GM19468 (cell line): ENCODE data around the gene STAB2.
"Not testable (repeated sequence)": the region's sequence is repeated elsewhere in the genome, so short reads cannot be mapped to it uniquely, and the experiment has no call there.

Experiments
- ATAC-seq: cut with Tn5 transposase; IDR thresholded peaks from one replicate; pipeline ENCODE4 v1.9.1; 2021; ENCODE audit warnings: mild to moderate bottlenecking, moderate library complexity, moderate number of reproducible peaks; ENCODE audit not compliant: unreplicated experiment; ENCODE audit errors: extremely low read depth

Gene STAB2

DNA sequence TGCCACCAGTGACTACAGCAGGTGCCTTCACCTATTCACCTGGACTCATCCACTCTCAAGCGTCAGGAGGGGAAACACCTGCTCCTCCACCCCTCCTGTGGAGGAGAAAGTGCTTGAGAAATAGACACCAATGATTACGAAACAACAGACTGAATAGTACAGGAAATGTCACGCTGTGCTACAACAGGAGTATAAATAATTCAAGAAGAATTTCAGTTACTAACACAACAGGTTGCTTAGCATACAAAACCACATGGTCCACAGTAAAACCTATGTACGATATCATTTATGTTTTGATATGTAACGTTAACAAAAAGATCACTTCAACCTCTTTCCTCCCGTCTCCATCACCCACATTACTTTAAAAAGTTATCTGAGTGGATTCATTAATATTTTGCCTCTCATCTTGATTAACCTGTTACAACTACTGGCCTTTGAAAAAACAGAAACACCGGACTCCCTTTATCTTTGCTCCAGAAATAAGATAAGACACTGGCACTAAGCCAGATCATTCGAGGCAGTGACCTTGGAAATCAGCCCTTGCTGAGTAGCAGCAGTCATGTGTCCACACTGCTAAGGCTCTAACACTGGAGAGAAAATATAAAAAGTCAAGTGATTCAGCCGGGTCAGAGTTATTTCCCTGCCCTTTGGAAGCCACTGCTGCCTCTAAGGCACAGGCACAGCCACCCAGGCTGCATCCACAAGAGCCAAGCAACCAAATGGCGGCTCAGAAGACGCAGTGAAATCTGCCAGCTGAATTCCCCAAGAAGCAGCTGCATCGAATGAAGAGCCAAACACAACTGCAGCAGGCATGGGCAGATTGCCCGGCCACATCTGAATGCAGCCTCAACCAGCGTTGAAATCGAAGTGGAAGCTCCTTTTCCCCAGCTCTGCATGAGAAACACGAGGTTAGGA, 213.0 kb downstream of the STAB2 start:
- no peak for ATAC-seq

DNA sequence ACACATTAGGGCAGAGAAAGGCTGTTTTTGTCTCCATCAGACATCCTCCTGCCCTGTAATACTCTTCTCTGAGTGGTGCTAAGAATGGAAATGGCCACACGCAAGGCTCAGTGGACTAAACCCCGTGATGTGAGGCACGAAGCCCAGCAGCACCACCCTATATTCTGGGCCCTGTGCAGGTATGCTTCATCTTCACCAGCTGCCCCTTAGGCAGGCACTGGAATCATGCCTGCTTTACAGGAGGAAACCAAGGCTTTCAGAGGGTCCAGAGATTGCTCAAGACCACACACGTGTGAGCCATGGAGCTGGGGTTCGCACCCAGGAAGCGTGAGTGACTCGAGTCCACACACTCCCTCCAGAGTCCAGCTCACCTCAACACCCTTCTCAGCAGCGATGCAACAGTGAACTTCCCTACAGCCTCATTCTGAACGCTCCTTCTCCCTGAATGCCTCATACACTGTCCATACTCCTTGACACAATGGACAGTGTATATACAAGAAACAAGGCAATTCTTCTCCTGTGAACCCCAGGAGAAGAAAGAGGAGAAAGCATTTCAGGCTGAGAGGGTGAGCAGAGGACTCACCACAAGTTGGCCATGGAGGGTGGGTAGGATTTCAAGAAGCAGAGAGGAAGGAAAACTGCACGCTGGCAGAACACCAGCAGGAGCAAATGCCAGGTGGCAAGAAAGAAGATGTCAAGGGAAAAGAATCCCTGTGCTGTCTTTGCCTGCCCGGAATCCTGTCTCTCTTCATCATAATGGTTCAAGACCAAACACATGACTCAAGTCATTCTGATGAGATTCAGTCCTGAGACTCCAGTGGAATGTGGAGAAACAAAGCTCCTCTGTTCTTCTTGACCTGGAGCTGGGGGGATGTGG, 214.9 kb downstream of the STAB2 start:
- no peak for ATAC-seq

DNA sequence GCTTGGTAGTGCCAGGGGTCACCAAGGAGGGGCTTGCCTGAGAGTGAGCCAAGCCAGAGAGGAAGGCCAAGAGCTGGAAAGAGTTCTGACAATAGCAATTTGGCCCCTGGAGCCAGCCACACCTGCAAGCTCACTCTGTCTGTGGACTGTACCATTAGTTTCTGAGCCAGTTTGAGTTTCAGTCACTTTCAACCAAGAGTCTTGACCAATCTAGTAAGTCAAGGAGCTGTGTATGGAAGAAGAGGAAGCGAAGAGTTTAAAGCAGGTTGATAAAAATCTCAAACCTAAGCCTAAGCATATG, 215.5 kb downstream of the STAB2 start:
- no peak for ATAC-seq

DNA sequence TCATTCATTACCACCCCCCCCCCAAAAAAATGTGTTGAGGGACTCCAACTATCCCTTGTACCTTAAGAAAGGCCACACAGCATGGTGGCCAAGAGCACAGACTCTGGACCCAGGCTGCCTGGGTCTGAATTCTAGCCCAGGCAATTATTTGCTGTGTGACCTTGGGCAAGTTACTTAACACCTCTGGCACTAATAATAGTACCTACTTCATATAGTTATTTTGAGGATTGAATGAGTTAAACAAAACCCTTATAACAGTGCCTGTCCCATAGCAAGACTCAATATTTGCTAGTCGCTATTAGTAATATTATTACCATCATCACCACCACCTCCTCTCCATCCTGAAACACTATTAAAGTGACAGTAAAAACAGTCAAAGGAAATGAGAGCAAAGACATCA, 216.8 kb downstream of the STAB2 start:
- ATAC-seq: no peak

DNA sequence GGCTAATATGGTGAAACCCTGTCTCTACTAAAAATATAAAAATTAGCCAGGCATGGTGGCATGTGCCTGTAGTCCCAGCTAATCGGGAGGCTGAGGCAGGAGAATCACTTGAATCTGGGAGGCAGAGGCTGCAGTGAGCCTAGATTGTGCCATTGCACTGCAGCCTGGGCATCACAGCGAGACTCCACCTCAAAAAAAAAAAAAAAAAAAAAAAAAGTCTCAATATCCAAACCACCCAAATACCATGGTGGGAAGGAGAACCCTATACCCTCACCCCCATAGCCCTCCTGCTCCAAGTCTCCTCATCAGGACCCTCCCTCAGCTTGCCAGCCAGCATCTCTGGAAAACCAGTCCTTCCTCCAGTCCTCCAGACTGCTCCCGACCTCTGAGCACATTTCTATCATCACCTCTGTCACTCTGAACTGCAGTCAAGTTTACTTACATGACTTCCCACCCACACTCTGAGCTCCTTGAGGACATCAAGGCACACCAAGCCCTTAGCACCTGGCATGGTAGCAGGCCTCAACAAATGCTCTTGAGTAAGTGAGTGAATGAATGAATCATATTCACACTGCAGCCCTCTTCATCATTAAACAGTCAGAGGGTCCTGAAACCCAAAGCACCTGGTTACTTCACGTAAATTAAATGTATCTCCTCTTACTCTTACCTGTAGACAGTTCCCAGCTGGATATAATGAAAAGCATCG, 218.7 kb downstream of the STAB2 start:
- ATAC-seq: no peak

DNA sequence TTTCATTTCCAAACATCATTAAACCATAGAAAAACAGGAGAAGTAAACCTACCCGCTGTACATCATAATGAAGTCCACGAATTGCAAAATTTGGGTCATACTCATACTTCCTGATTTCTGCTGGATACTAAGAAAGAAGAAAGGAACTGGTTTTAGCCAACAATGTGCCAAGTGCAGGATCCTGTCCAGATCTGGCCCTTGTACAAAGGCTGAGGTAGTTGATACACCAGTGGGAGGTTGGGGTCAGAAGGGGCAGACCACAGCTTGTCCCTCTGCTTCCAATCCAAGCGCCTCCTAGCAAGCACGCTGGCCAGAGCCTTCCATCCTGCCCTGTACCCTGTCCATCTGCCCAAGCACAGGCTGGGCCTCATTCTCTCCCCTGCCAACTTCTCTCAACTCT, 219.7 kb downstream of the STAB2 start:
- no peak for ATAC-seq

DNA sequence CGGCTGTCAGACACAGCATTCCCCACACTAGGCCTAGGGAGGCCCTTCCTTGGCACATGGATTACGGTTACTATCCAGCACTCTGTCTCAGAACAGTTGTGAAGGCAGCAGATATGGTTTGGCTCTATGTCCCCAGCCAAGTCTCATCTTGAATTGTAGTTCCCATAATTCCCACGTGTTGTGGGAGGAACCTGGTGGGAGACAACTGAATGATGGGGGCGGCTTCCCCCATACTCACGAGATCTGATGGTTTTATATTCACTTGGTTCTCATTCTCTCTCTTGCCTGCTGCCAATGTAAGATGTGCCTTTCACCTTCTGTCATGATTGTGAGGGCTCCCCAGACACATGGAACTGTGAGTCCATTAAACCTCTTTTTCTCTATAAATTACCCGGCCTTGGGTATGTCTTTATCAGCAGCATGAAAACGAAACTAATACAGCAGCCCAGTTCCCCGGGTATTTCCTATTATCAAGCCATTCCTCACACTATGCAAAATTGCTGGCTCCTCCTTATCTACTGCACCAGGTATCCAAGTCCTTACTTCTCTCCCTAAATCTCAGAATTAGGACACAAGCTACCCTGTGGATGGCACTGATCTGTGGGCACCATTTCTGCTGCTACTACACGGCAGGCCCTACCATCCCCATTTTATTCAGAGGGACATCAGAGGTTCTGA, 220.6 kb downstream of the STAB2 start:
- no peak for ATAC-seq

DNA sequence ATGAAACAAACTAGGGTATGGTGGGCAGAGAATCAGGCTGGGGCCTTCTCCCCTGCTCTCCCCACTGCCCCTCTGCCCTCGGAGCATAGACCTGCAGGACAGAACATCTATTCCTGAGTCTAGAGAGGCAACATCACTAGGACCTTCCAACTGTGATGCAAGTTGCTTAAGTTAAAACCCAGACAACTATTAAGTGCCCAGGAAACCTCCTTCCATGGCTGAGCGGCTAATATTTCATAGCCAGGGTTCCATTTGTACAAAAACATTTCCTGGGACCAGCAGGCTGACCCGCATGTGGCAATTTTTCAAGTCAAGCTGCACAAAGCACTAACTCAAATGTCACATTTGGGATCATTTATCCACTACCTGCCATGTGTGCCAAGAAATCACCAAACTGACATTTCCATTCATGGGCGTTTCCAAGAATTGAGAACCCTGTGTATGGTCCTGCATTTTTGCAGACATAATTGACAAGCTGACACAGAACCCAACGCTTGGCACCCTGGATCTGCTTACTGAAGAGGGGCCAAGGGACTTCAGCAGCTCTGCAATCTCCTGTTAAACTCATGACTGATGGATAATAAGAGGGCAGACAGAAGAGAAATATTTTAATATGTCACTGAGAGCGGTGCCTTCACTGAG, 221.3 kb downstream of the STAB2 start:
- no peak for ATAC-seq

DNA sequence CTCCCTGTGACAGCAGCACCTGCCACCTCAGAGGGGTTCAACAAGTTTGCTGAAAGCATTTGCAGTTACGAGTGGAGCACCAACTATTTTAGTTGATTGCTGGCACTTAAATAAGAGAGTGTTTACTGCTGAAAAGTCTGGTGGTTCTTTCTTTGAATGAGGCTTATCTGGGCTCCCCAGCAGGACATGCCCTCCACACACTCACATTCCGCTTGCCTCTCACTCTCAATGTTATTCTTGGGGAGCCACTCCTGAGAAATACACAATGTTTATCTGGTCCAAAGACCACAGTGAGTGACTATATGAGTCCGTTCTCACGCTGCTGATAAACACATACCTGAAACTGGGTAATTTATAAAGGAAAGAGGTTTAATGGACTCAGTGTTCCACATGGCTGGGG, 222.1 kb downstream of the STAB2 start:
- no peak for ATAC-seq

DNA sequence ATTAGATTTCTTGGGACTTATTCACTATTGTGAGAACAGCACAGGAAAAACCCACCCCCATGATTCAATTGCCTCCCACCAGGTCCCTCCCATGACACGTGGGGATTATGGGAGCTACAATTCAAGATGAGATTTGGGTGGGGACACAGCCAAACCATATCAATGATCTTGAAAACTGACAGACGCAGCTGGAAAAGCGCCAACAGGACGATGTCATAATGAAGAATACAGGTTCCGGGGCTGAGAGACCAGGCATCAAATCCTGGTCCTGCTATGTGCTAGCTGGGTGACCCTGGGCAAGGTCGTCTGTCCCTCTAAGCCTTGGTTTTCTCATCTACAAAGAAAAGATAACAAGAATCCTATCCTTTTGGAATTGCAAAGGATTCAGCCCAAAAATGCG, 222.6 kb downstream of the STAB2 start:
- not testable (repeated sequence) for ATAC-seq

DNA sequence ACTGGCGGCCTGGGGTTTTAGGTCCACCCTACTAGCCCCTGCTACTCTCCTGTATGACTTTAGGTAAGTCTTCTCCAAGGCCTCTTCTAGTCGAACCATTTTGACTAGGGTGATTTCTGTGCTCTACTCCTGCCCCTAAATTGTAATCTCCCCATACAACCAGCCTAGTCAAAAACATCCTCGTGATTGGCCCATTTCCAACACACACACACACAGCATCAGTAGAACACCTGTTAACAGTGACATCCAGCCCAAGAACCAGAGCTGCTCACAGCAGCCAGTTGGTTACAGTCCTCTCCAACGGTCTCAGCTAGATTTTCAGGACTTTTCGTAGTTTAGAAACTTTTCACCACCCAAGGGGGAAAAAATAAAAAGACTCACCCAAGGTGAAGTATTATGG, 223.0 kb downstream of the STAB2 start:
- ATAC-seq: no peak

DNA sequence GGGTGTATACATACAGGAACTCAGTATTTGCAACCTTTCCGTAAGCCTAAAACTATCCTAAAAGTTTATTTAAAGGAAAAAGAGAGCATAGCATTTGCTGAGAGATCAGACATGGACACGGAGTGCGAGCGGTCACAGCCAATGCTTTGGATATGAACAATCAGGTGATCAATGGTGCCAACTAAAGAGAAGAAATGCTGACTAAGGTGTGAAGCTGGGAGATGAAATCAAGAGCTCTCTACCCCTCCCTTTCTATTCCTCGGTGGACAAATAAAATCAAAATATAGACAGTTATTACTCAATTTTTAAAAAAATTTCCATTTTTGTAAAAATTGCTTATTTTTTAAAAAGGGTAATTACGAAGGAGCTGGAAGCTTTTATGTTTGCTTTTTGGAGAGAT, 224.7 kb downstream of the STAB2 start:
- ATAC-seq: no peak

DNA sequence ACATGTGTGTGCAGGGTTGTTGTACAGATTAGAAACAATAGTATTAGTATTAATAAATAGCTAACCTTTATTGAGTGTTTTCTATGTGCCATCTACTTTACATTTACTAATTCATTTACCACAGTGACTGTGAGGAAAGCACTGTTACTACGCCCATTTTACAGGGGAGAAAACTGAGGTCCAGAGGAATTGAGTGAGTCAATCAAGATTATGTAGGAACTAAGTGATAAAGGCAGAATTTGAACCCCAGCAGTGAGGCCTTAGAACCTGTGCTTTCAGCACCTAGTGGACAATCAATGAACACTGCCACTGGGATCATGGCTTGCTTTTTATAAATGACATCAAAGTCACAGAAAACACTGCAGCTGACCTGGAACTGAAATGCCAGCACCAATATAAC, 225.7 kb downstream of the STAB2 start:
- no peak for ATAC-seq

DNA sequence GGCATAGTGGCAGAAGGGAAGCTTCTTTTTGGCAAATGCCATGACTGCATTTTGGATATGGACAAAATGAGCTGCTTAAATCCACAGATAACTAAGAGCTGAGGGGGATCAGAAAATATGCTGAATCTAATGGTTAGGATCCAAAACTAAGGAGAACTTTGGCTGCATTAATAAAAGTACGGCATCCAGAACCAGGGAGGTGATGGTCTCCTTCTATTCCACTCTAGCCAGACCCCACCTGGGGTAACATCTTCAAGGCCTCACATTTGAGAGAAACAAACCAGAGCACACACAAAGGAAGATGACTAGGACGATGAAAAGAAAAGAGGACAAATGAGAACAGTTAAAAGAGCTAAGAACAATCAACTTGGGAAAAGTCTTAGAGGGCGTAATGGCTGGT, 226.4 kb downstream of the STAB2 start:
- ATAC-seq: no peak

DNA sequence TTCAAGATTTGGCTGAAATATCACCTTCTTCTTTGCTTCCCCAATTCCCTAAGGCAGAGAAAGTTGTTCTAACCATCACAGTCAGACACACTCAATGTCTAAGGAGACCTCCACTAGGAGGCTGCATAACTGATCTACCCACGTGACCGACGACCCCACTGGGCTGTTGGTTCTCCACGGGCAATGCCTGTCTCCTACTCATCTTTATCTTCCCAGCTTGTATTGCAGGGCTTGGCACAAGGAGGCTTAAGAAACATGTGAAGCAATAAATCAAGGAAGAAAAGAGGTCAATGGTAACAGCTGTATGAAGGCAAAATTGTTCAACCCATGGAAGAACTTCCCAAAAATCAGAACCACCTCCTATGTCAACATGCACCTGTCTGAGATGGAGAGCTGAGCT, 226.9 kb downstream of the STAB2 start:
- ATAC-seq: no peak

DNA sequence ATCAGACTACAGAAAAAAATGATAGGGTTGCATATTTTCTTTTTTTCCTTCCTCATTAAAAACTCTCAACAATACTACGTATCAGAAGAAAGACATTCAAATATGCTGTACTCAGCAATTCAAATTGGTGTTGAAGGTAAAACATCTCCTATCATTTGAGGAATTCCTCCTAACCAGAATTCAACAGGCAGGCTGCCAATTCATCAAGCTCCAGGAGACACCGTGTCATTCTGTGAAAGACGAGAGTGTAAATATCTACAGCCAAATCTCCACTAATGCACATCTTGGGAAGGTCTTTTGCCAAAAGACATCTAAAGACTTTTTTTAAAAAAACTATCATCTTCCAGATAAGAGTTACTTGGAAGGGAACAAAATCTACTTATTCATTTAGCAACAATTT, 227.4 kb downstream of the STAB2 start:
- ATAC-seq: no peak
